Uterus (tissue), 4 donors: ENCODE results near the gene GRIP1. TPM values are rescaled to one million over a fixed set of nuclear protein-coding genes. Genes with fewer than 3 reads are reported as not detected.

Source experiments
- DNase-seq, 2 donors: peaks; one replicate each; pipeline ENCODE4 v3.0.0-alpha.2; 2019 to 2020
- H3K27ac ChIP-seq, 2 donors: fragments of 200-600 bp; sonication (generic); 1 replicate in 1 of 2; 2 replicates in 1 of 2; pipeline ENCODE4 v1.5.1; 2016 to 2018
- H3K27me3 ChIP-seq, 2 donors: fragments of 200-600 bp; sonication (generic); one replicate each; pipeline ENCODE4 v1.5.1; 2018 to 2019; ENCODE audit warnings: control low read depth in 1 of 2
- H3K36me3 ChIP-seq, 2 donors: fragments of 200-600 bp; sonication (generic); one replicate each; pipeline ENCODE4 v1.5.1; 2019; ENCODE audit warnings: control low read depth in 1 of 2
- H3K4me1 ChIP-seq, 2 donors: fragments of 200-600 bp; sonication (generic); one replicate each; pipeline ENCODE4 v1.5.1; 2018 to 2019; ENCODE audit warnings: control low read depth in 1 of 2
- H3K4me3 ChIP-seq, 2 donors: fragments of 200-600 bp; sonication (generic); 1 replicate in 1 of 2; 2 replicates in 1 of 2; pipeline ENCODE4 v1.5.1; 2018 to 2019; ENCODE audit warnings: mild to moderate bottlenecking in 1 of 2
- H3K9me3 ChIP-seq, 2 donors: fragments of 200-600 bp; sonication (generic); one replicate each; pipeline ENCODE4 v1.5.1; 2019; ENCODE audit warnings: control low read depth in 1 of 2
- POLR2A ChIP-seq, 2 donors: fragments of 450-650 bp; IDR thresholded peaks; one replicate each; pipeline ENCODE4 v1.6.1; 2016; ENCODE audit warnings: antibody characterized with exemption in 2 of 2, mild to moderate bottlenecking in 1 of 2, moderate library complexity in 1 of 2
- intact Hi-C: fragments of 100-400 bp; cut with DNase I; formaldehyde crosslinking; loops from one replicate; pipeline ENCODE4 v1.15.1; 2023; ENCODE audit warnings: low total_unique reads
- total RNA-seq, 4 donors: library from RNA; depleted of rRNA in 3 of 4; stranded (reverse); fragments of >200 nt in 3 of 4; gene quantifications; one replicate each; pipeline versions ENCODE4 v1.1.0 to v1.2.4, GENCODE V29; 2014 to 2023
- TF ChIP-seq, protein P1 (sequence below), 4 experiments: fragments of 200-600 bp in 2 of 4; fragments of 450-650 bp in 2 of 4; sonication (generic) in 2 of 4; IDR thresholded peaks; one replicate each; pipeline ENCODE4 v1.5.1; 2016 to 2019; ENCODE audit warnings: antibody characterized with exemption in 4 of 4, mild to moderate bottlenecking in 2 of 4, moderate library complexity in 1 of 4
- donor health status: DM: yes; HTN: yes; CAD: no.

GRIP1 gene
- total RNA-seq, 4 donors from 2014 or later, result 6.4 to 74.8 (median 19.2) TPM; not detected in 1

- no peak overlapping the region for H3K27ac ChIP-seq
- H3K27me3 ChIP-seq, result no peaks in the 10 kb centered on the region
- H3K4me1 ChIP-seq, result no peaks in the 10 kb centered on the region
- intact Hi-C loops, result no loop called here
- no peak for DNase-seq
- no peaks in the 10 kb centered on the region for H3K36me3 ChIP-seq
- TF ChIP-seq, protein P1, sequence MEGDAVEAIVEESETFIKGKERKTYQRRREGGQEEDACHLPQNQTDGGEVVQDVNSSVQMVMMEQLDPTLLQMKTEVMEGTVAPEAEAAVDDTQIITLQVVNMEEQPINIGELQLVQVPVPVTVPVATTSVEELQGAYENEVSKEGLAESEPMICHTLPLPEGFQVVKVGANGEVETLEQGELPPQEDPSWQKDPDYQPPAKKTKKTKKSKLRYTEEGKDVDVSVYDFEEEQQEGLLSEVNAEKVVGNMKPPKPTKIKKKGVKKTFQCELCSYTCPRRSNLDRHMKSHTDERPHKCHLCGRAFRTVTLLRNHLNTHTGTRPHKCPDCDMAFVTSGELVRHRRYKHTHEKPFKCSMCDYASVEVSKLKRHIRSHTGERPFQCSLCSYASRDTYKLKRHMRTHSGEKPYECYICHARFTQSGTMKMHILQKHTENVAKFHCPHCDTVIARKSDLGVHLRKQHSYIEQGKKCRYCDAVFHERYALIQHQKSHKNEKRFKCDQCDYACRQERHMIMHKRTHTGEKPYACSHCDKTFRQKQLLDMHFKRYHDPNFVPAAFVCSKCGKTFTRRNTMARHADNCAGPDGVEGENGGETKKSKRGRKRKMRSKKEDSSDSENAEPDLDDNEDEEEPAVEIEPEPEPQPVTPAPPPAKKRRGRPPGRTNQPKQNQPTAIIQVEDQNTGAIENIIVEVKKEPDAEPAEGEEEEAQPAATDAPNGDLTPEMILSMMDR (IDR thresholded peaks at IDR 0.05), result no peak
- no peak for TF ChIP-seq POLR2A (IDR thresholded peaks at IDR 0.05)
- H3K9me3 ChIP-seq, result no peaks in the 10 kb centered on the region
- no peak overlapping the region for H3K4me3 ChIP-seq
Observed at GRCh38 chr12:66371982-66372381, 306.9 kb downstream of the GRIP1 start.

GRCh38 chr12:66367015-66367667, 311.7 kb downstream of the GRIP1 start:
- H3K9me3 ChIP-seq, result no peaks in the 10 kb centered on the region
- H3K4me1 ChIP-seq, result no peaks in the 10 kb centered on the region
- H3K27ac ChIP-seq, result no peak overlapping the region
- no peak overlapping the region for H3K4me3 ChIP-seq
- intact Hi-C loops, result no loop called here
- TF ChIP-seq, protein P1 (IDR thresholded peaks at IDR 0.05), result no peak
- no peak for TF ChIP-seq POLR2A (IDR thresholded peaks at IDR 0.05)
- no peaks in the 10 kb centered on the region for H3K36me3 ChIP-seq
- H3K27me3 ChIP-seq, result no peaks in the 10 kb centered on the region
- no peak for DNase-seq

DNA sequence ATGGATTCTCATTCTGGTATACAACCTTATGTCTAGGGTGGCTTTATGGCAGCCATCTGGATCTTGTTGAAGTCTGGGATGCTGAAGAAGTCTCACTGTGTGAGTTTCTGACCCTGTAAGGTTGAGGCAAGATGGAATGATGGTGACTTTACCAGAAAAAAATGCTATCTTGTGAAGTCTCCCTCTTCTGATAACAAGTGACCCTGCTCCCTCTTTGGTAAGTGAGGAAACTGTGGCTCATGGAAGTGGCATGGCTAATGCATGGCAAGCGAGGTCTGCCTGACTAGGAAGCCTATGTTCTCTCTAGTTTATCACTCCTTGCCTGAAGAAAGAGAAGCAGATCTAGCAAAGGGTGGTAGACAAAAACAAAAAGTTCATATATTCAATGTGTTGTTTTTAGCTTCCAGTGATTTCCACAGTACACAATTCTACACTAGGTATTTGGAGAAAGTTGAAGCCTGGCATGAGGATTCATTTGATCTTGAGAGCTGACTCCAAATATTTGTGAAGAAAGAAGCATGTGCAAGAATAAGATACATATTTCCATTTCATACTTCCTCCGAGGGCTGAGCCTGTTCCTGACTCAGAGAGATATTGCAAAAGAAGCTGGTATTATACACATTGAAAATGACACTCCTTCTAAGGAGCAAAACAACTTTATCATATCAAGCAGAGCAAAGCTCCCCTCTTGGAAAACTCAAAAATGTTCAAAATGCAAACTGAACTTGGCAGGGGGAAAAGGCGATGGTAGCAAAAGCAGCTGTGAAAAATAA, 313.0 kb downstream of the GRIP1 start:
- Histone ChIP-seq H3K4me1 (no peaks in the 10 kb centered on the region), H3K9me3 (no peaks in the 10 kb centered on the region), H3K36me3 (no peaks in the 10 kb centered on the region), H3K4me3 (no peak overlapping the region), H3K27me3 (no peaks in the 10 kb centered on the region), H3K27ac (no peak overlapping the region)
- TF ChIP-seq POLR2A (IDR thresholded peaks at IDR 0.05), result no peak
- TF ChIP-seq, protein P1 (IDR thresholded peaks at IDR 0.05), result no peak
- intact Hi-C loops, result no loop called here
- no peak for DNase-seq

DNA sequence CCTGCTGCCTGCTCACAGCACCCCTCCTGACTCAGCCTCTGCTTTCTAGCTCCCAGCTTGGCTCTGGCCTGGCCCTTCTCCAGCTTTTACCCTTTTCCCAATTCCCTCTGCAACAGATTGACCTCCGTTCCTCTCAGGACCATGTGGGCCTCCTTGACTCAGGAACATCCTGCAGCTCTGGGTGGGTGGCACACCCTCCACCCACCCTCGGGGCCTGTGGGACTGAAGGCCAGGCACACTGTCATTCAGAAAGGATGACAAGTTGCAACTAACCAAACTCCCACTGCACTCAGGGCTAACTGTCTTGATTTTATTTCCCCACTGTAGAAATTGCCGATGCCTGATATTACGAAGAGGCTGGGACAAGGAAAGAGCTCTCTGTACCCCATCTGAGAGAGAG, 317.2 kb downstream of the GRIP1 start:
- Histone ChIP-seq H3K36me3 (no peaks in the 10 kb centered on the region), H3K4me1 (no peaks in the 10 kb centered on the region), H3K9me3 (no peaks in the 10 kb centered on the region), H3K4me3 (no peak overlapping the region), H3K27ac (no peak overlapping the region), H3K27me3 (no peaks in the 10 kb centered on the region)
- TF ChIP-seq, protein P1 (IDR thresholded peaks at IDR 0.05), result no peak
- no peak for TF ChIP-seq POLR2A (IDR thresholded peaks at IDR 0.05)
- no peak for DNase-seq
- intact Hi-C loops, result no loop called here

GRCh38 chr12:66359300-66359699, 319.6 kb downstream of the GRIP1 start:
- DNase-seq, result no peak
- intact Hi-C loops, result no loop called here
- TF ChIP-seq POLR2A (IDR thresholded peaks at IDR 0.05), result no peak
- TF ChIP-seq, protein P1 (IDR thresholded peaks at IDR 0.05), result no peak
- Histone ChIP-seq H3K27me3 (no peaks in the 10 kb centered on the region), H3K27ac (no peak overlapping the region), H3K9me3 (no peaks in the 10 kb centered on the region), H3K36me3 (no peaks in the 10 kb centered on the region), H3K4me3 (no peak overlapping the region), H3K4me1 (no peaks in the 10 kb centered on the region)
